ENCODE measurements around the gene RIT1. TPM values are rescaled to one million over a fixed set of nuclear protein-coding genes. Genes with fewer than 3 reads are reported as not detected.

Gene RIT1
- total RNA-seq, 1 donor from 2014 or later: 30.1 TPM

DNA sequence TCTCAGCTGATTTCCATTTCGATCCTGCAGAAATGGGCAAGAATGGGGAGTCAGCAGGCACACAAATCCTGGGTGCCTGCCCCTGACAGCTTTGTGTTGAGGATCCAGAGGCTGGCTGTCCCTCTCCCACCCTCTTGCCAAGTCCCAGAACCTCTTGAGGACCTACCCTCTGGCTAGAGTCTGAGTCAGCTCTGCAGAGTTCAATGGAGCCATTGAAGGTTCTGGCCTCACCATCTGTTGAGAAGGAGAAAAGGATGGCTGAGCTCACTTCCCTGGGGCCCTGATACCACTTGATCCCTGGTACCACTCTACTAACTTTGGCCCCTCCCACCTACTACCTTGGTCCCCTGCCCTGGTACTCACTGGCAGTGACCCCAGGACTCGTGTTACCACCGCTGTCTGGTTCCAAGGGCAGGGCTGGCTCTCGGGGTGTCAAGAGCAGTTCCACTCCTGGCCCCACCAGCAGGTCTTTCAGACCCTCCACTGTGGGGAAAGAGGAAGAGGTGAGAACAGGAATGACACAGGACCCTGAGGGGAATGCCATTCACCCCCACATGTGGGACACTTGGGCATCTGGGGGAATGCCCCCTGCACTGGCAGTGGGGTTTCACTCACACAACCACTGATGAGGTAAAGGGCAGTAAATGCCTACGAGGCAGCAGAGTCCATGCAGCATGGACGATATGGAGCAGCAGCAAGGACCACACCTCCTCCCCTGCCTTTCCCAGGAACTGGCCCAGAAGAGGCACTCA lies 40.8 kb upstream of the RIT1 start:
- Mint-ChIP-seq H3K27me3 (no peaks in the 10 kb centered on the region), H3K9me3 (ENCODE audit: low read depth) (no peaks in the 10 kb centered on the region), H3K36me3 (ENCODE audit: insufficient read depth) (peaks cover 28% of the 10 kb centered on the region), H3K27ac (no peak overlapping the region), H3K4me3 (ENCODE audit: low read depth) (no peak overlapping the region), H3K4me1 (ENCODE audit: low read depth) (no peaks in the 10 kb centered on the region)
- TF ChIP-seq CTCF (IDR thresholded peaks at IDR 0.05; ENCODE audit: unreplicated experiment): no peak
- no peak for DNase-seq (ENCODE audit: low spot score, unreplicated experiment)

- no peak for TF ChIP-seq CTCF (IDR thresholded peaks at IDR 0.05; ENCODE audit: unreplicated experiment)
- Mint-ChIP-seq H3K4me3 (ENCODE audit: low read depth) (no peak overlapping the region), H3K4me1 (ENCODE audit: low read depth) (peaks cover 3% of the 10 kb centered on the region), H3K27me3 (no peaks in the 10 kb centered on the region), H3K27ac (no peak overlapping the region), H3K9me3 (ENCODE audit: low read depth) (no peaks in the 10 kb centered on the region), H3K36me3 (ENCODE audit: insufficient read depth) (peaks cover 33% of the 10 kb centered on the region)
- DNase-seq (ENCODE audit: low spot score, unreplicated experiment): no peak
These were observed 39.7 kb upstream of the RIT1 start for GRCh38 chr1:155950829-155951228.

GRCh38 chr1:155947741-155948140 lies 36.6 kb upstream of the RIT1 start:
- Mint-ChIP-seq H3K27ac (no peak overlapping the region), H3K36me3 (ENCODE audit: insufficient read depth) (peaks cover 21% of the 10 kb centered on the region), H3K9me3 (ENCODE audit: low read depth) (no peaks in the 10 kb centered on the region), H3K4me3 (ENCODE audit: low read depth) (no peak overlapping the region), H3K27me3 (no peaks in the 10 kb centered on the region), H3K4me1 (ENCODE audit: low read depth) (peaks cover 18% of the 10 kb centered on the region)
- DNase-seq (ENCODE audit: low spot score, unreplicated experiment): no peak
- no peak for TF ChIP-seq CTCF (IDR thresholded peaks at IDR 0.05; ENCODE audit: unreplicated experiment)

GRCh38 chr1:155947292-155947691 lies 36.1 kb upstream of the RIT1 start:
- H3K27ac Mint-ChIP-seq: no peak overlapping the region
- no peak overlapping the region for H3K4me3 Mint-ChIP-seq (ENCODE audit: low read depth)
- no peak for TF ChIP-seq CTCF (IDR thresholded peaks at IDR 0.05; ENCODE audit: unreplicated experiment)
- no peaks in the 10 kb centered on the region for H3K9me3 Mint-ChIP-seq (ENCODE audit: low read depth)
- H3K27me3 Mint-ChIP-seq: no peaks in the 10 kb centered on the region
- H3K4me1 Mint-ChIP-seq (ENCODE audit: low read depth): peaks cover 18% of the 10 kb centered on the region
- no peak for DNase-seq (ENCODE audit: low spot score, unreplicated experiment)
- H3K36me3 Mint-ChIP-seq (ENCODE audit: insufficient read depth): peaks cover 21% of the 10 kb centered on the region

GRCh38 chr1:155946633-155947219 lies 35.6 kb upstream of the RIT1 start:
- H3K4me3 Mint-ChIP-seq (ENCODE audit: low read depth): no peak overlapping the region
- peaks cover 18% of the 10 kb centered on the region for H3K4me1 Mint-ChIP-seq (ENCODE audit: low read depth)
- H3K9me3 Mint-ChIP-seq (ENCODE audit: low read depth): no peaks in the 10 kb centered on the region
- no peak for TF ChIP-seq CTCF (IDR thresholded peaks at IDR 0.05; ENCODE audit: unreplicated experiment)
- H3K36me3 Mint-ChIP-seq (ENCODE audit: insufficient read depth): peaks cover 18% of the 10 kb centered on the region
- no peaks in the 10 kb centered on the region for H3K27me3 Mint-ChIP-seq
- H3K27ac Mint-ChIP-seq: no peak overlapping the region
- DNase-seq (ENCODE audit: low spot score, unreplicated experiment): no peak
